HEK293 (cell line): ENCODE results near the gene LARGE1.

Source experiments
- CTCF ChIA-PET: fragments of 350-600 bp; formaldehyde crosslinking; extraction: SDS; loops from one replicate; lab custom pipeline; 2021; ENCODE audit warnings: antibody characterized with exemption; lab: Yijun Ruan, JAX
- POLR2A ChIA-PET: fragments of 300-600 bp; formaldehyde crosslinking; extraction: SDS; loops from one replicate; lab custom pipeline; 2020; ENCODE audit warnings: antibody characterized with exemption, inconsistent platforms; lab: Yijun Ruan, JAX
- H3K27ac ChIP-seq: fragments of 200-500 bp; sonication (Bioruptor generic); 2 replicates; pipeline ENCODE4 v1.5.1; 2014; ENCODE audit warnings: low read depth, low read length, control low read depth, inconsistent platforms; ENCODE audit errors: extremely low read depth
- H3K36me3 ChIP-seq, 2 experiments: fragments of 200-500 bp in 1 of 2; sonication (Bioruptor generic) in 1 of 2; 1 replicate in 1 of 2; 2 replicates in 1 of 2; pipeline ENCODE4 v1.5.1; 2014 to 2017; ENCODE audit warnings: inconsistent platforms in 2 of 2, low read length in 2 of 2; ENCODE audit not compliant: control insufficient read depth in 2 of 2, insufficient read depth in 1 of 2
- H3K4me1 ChIP-seq: fragments of 200-500 bp; sonication (Bioruptor generic); 2 replicates; pipeline ENCODE4 v1.5.1; 2014; ENCODE audit warnings: mild to moderate bottlenecking, low read length, inconsistent platforms; ENCODE audit not compliant: control insufficient read depth, insufficient read depth
- H3K4me3 ChIP-seq: 2 replicates; pipeline ENCODE4 v1.5.1; 2011; ENCODE audit warnings: low read depth, mild to moderate bottlenecking, control low read depth, low read length, moderate library complexity
- H3K9me3 ChIP-seq: fragments of 200-500 bp; sonication (Bioruptor generic); 2 replicates; pipeline ENCODE4 v1.5.1; 2014; ENCODE audit warnings: low read depth, low read length, inconsistent platforms; ENCODE audit not compliant: control insufficient read depth, insufficient read depth
- EGR2 ChIP-seq: fragments of 450-650 bp; formaldehyde crosslinking; IDR thresholded peaks from 2 replicates; pipeline ENCODE4 v1.5.1; 2016; ENCODE audit warnings: low read depth, missing biosample characterization, missing genetic modification characterization
- FEZF1 ChIP-seq: fragments of 450-650 bp; formaldehyde crosslinking; IDR thresholded peaks from 2 replicates; pipeline ENCODE4 v1.5.1; 2016; ENCODE audit warnings: missing biosample characterization, missing genetic modification characterization
- GLI2 ChIP-seq: fragments of 450-650 bp; formaldehyde crosslinking; IDR thresholded peaks from 2 replicates; pipeline ENCODE4; 2017; ENCODE audit warnings: missing biosample characterization, missing genetic modification characterization, low read depth, borderline replicate concordance
- GLI4 ChIP-seq: fragments of 450-650 bp; formaldehyde crosslinking; IDR thresholded peaks from 2 replicates; pipeline ENCODE4 v1.5.1; 2016; ENCODE audit warnings: missing biosample characterization, missing genetic modification characterization
- GLIS1 ChIP-seq: fragments of 450-650 bp; formaldehyde crosslinking; IDR thresholded peaks from 2 replicates; pipeline ENCODE4 v1.5.1; 2016; ENCODE audit warnings: missing biosample characterization, missing genetic modification characterization
- HOXC10 ChIP-seq: sonication (generic); formaldehyde crosslinking; IDR thresholded peaks from 2 replicates; pipeline ENCODE4 v1.8.1; 2023; ENCODE audit warnings: mild to moderate bottlenecking, missing genetic modification reagents
- HOXD13 ChIP-seq: sonication (generic); formaldehyde crosslinking; IDR thresholded peaks from 2 replicates; pipeline ENCODE4 v1.8.0; 2022; ENCODE audit warnings: missing genetic modification reagents, borderline replicate concordance
- KLF1 ChIP-seq: fragments of 450-650 bp; formaldehyde crosslinking; IDR thresholded peaks from 2 replicates; pipeline ENCODE4 v1.5.1; 2016; ENCODE audit warnings: missing biosample characterization, missing genetic modification characterization
- MEIS1 ChIP-seq: sonication (generic); formaldehyde crosslinking; IDR thresholded peaks from 2 replicates; pipeline ENCODE4 v1.8.1; 2022; ENCODE audit warnings: missing genetic modification reagents, mild to moderate bottlenecking, borderline replicate concordance
- OSR2 ChIP-seq: fragments of 450-650 bp; formaldehyde crosslinking; IDR thresholded peaks from 2 replicates; pipeline ENCODE4 v1.5.1; 2016; ENCODE audit warnings: missing biosample characterization, missing genetic modification characterization
- SP7 ChIP-seq: fragments of 450-650 bp; formaldehyde crosslinking; IDR thresholded peaks from 2 replicates; pipeline ENCODE4 v1.5.1; 2016; ENCODE audit warnings: missing biosample characterization, missing genetic modification characterization
- TCF7L2 ChIP-seq: IDR thresholded peaks from 2 replicates; pipeline ENCODE4 v1.6.1; 2011; ENCODE audit warnings: low read depth, mild to moderate bottlenecking, inconsistent platforms, low read length, moderate library complexity, borderline replicate concordance
- ZBTB8A ChIP-seq: fragments of 450-650 bp; formaldehyde crosslinking; IDR thresholded peaks from 2 replicates; pipeline ENCODE4 v1.5.1; 2016; ENCODE audit warnings: missing biosample characterization, missing genetic modification characterization
- ZFHX2 ChIP-seq: fragments of 450-650 bp; formaldehyde crosslinking; conservative IDR thresholded peaks from 2 replicates; pipeline ENCODE4 v1.5.1; 2016; ENCODE audit warnings: missing biosample characterization, missing genetic modification characterization
- ZFP37 ChIP-seq: fragments of 450-650 bp; formaldehyde crosslinking; IDR thresholded peaks from 2 replicates; pipeline ENCODE4 v1.5.1; 2016; ENCODE audit warnings: missing biosample characterization, missing genetic modification characterization
- ZNF133 ChIP-seq: fragments of 450-650 bp; formaldehyde crosslinking; IDR thresholded peaks from 2 replicates; pipeline ENCODE4 v1.5.1; 2016; ENCODE audit warnings: missing biosample characterization, missing genetic modification characterization
- ZNF140 ChIP-seq: fragments of 450-650 bp; formaldehyde crosslinking; IDR thresholded peaks from 2 replicates; pipeline ENCODE4 v1.5.1; 2016; ENCODE audit warnings: missing biosample characterization, missing genetic modification characterization
- ZNF174 ChIP-seq: fragments of 450-650 bp; formaldehyde crosslinking; IDR thresholded peaks from 2 replicates; pipeline ENCODE4 v1.5.0; 2017; ENCODE audit warnings: missing biosample characterization, mild to moderate bottlenecking, missing genetic modification characterization
- ZNF239 ChIP-seq: fragments of 450-650 bp; formaldehyde crosslinking; IDR thresholded peaks from 2 replicates; pipeline ENCODE4 v1.5.1; 2016; ENCODE audit warnings: missing biosample characterization, missing genetic modification characterization
- ZNF350 ChIP-seq: fragments of 450-650 bp; formaldehyde crosslinking; IDR thresholded peaks from 2 replicates; pipeline ENCODE4 v1.5.0; 2017; ENCODE audit warnings: missing biosample characterization, mild to moderate bottlenecking, missing genetic modification characterization
- ZNF521 ChIP-seq: fragments of 450-650 bp; formaldehyde crosslinking; IDR thresholded peaks from 2 replicates; pipeline ENCODE4 v1.5.1; 2017; ENCODE audit warnings: missing biosample characterization, mild to moderate bottlenecking, missing genetic modification characterization
- ZNF561 ChIP-seq: fragments of 450-650 bp; IDR thresholded peaks from 2 replicates; pipeline ENCODE4 v1.5.1; 2018; ENCODE audit warnings: missing biosample characterization, missing genetic modification characterization, borderline replicate concordance
- ZNF624 ChIP-seq: fragments of 450-650 bp; formaldehyde crosslinking; IDR thresholded peaks from 2 replicates; pipeline ENCODE4 v1.5.1; 2017; ENCODE audit warnings: missing biosample characterization, missing genetic modification characterization
- ZNF626 ChIP-seq: fragments of 450-650 bp; sonication (Bioruptor Pico); formaldehyde crosslinking; IDR thresholded peaks from 2 replicates; pipeline ENCODE4 v1.5.1; 2018; ENCODE audit warnings: missing biosample characterization, missing genetic modification characterization, inconsistent platforms
- ZNF664 ChIP-seq: fragments of 450-650 bp; formaldehyde crosslinking; IDR thresholded peaks from 2 replicates; pipeline ENCODE4 v1.5.1; 2016; ENCODE audit warnings: missing biosample characterization, missing genetic modification characterization
- ZNF677 ChIP-seq: fragments of 450-650 bp; IDR thresholded peaks from 2 replicates; pipeline ENCODE4 v1.5.0; 2018; ENCODE audit warnings: missing biosample characterization, mild to moderate bottlenecking, missing genetic modification characterization, moderate library complexity
- ZNF777 ChIP-seq: fragments of 450-650 bp; formaldehyde crosslinking; IDR thresholded peaks from 2 replicates; pipeline ENCODE4 v1.5.1; 2017; ENCODE audit warnings: missing biosample characterization, missing genetic modification characterization, borderline replicate concordance
- ZNF792 ChIP-seq: fragments of 450-650 bp; formaldehyde crosslinking; IDR thresholded peaks from 2 replicates; pipeline ENCODE4 v1.5.1; 2016; ENCODE audit warnings: missing biosample characterization, missing genetic modification characterization
- TF ChIP-seq, protein P1 (sequence below): fragments of 450-650 bp; formaldehyde crosslinking; IDR thresholded peaks from 2 replicates; pipeline ENCODE4 v1.5.1; 2016; ENCODE audit warnings: missing biosample characterization, missing genetic modification characterization, borderline replicate concordance
- TF ChIP-seq, protein P2 (sequence below): fragments of 450-650 bp; formaldehyde crosslinking; IDR thresholded peaks from 2 replicates; pipeline ENCODE4; 2016; ENCODE audit warnings: missing biosample characterization, missing genetic modification characterization
- TF ChIP-seq, protein P3 (sequence below): fragments of 450-650 bp; formaldehyde crosslinking; IDR thresholded peaks from 2 replicates; pipeline ENCODE4 v1.5.1; 2016; ENCODE audit warnings: missing biosample characterization, missing genetic modification characterization

LARGE1 gene

GRCh38 chr22:33415401-33415800 is 504.9 kb downstream of the LARGE1 start:
- no peak overlapping the region for H3K4me3 ChIP-seq
- POLR2A ChIA-PET, result no interaction called here
- H3K27ac ChIP-seq, result no peak overlapping the region
- CTCF ChIA-PET, result no interaction called here
- no peaks in the 10 kb centered on the region for H3K4me1 ChIP-seq
- no peaks in the 10 kb centered on the region for H3K36me3 ChIP-seq
- TF ChIP-seq KLF1 (tag by site-specific recombination) (no peak), ZNF561 (no peak), GLIS1 (no peak), ZNF133 (tag by site-specific recombination) (no peak), SP7 (tag by site-specific recombination) (no peak), ZFHX2 (no peak), GLI4 (tag by site-specific recombination) (no peak), GLI2 (tag by site-specific recombination) (no peak), EGR2 (no peak), ZNF792 (tag by site-specific recombination) (no peak), ZFP37 (no peak), ZNF521 (tag by site-specific recombination) (no peak), OSR2 (tag by site-specific recombination) (no peak), TCF7L2 (no peak), ZNF626 (tag by site-specific recombination) (no peak), ZNF140 (no peak), ZNF624 (no peak), HOXD13 (CRISPR knock-in tag) (no peak)
- TF ChIP-seq, protein P1, sequence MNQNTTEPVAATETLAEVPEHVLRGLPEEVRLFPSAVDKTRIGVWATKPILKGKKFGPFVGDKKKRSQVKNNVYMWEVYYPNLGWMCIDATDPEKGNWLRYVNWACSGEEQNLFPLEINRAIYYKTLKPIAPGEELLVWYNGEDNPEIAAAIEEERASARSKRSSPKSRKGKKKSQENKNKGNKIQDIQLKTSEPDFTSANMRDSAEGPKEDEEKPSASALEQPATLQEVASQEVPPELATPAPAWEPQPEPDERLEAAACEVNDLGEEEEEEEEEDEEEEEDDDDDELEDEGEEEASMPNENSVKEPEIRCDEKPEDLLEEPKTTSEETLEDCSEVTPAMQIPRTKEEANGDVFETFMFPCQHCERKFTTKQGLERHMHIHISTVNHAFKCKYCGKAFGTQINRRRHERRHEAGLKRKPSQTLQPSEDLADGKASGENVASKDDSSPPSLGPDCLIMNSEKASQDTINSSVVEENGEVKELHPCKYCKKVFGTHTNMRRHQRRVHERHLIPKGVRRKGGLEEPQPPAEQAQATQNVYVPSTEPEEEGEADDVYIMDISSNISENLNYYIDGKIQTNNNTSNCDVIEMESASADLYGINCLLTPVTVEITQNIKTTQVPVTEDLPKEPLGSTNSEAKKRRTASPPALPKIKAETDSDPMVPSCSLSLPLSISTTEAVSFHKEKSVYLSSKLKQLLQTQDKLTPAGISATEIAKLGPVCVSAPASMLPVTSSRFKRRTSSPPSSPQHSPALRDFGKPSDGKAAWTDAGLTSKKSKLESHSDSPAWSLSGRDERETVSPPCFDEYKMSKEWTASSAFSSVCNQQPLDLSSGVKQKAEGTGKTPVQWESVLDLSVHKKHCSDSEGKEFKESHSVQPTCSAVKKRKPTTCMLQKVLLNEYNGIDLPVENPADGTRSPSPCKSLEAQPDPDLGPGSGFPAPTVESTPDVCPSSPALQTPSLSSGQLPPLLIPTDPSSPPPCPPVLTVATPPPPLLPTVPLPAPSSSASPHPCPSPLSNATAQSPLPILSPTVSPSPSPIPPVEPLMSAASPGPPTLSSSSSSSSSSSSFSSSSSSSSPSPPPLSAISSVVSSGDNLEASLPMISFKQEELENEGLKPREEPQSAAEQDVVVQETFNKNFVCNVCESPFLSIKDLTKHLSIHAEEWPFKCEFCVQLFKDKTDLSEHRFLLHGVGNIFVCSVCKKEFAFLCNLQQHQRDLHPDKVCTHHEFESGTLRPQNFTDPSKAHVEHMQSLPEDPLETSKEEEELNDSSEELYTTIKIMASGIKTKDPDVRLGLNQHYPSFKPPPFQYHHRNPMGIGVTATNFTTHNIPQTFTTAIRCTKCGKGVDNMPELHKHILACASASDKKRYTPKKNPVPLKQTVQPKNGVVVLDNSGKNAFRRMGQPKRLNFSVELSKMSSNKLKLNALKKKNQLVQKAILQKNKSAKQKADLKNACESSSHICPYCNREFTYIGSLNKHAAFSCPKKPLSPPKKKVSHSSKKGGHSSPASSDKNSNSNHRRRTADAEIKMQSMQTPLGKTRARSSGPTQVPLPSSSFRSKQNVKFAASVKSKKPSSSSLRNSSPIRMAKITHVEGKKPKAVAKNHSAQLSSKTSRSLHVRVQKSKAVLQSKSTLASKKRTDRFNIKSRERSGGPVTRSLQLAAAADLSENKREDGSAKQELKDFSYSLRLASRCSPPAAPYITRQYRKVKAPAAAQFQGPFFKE, result no peak
- H3K9me3 ChIP-seq, result no peaks in the 10 kb centered on the region

GRCh38 chr22:33409079-33409478 is 511.2 kb downstream of the LARGE1 start:
- Histone ChIP-seq H3K9me3 (no peaks in the 10 kb centered on the region), H3K36me3 (no peaks in the 10 kb centered on the region), H3K4me3 (no peak overlapping the region), H3K4me1 (no peaks in the 10 kb centered on the region), H3K27ac (no peak overlapping the region)
- POLR2A ChIA-PET, result no interaction called here
- CTCF ChIA-PET, result no interaction called here
- TF ChIP-seq MEIS1 (CRISPR knock-in tag), result no peak
- TF ChIP-seq ZNF350 (tag by site-specific recombination), result no peak
- TF ChIP-seq ZNF677 (tag by site-specific recombination), result no peak
- TF ChIP-seq ZBTB8A (tag by site-specific recombination), result no peak
- TF ChIP-seq ZNF174 (tag by site-specific recombination), result no peak
- no peak for TF ChIP-seq FEZF1 (tag by site-specific recombination)
- TF ChIP-seq HOXC10 (CRISPR knock-in tag), result no peak
- TF ChIP-seq ZNF777 (tag by site-specific recombination), result no peak
- TF ChIP-seq ZNF664 (tag by site-specific recombination), result no peak
- no peak for TF ChIP-seq ZNF239
- TF ChIP-seq, protein P2, sequence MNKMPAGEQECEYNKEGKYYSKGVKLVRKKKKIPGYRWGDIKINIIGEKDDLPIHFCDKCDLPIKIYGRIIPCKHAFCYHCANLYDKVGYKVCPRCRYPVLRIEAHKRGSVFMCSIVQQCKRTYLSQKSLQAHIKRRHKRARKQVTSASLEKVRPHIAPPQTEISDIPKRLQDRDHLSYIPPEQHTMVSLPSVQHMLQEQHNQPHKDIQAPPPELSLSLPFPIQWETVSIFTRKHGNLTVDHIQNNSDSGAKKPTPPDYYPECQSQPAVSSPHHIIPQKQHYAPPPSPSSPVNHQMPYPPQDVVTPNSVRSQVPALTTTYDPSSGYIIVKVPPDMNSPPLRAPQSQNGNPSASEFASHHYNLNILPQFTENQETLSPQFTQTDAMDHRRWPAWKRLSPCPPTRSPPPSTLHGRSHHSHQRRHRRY (tag by site-specific recombination), result no peak
- TF ChIP-seq, protein P3, sequence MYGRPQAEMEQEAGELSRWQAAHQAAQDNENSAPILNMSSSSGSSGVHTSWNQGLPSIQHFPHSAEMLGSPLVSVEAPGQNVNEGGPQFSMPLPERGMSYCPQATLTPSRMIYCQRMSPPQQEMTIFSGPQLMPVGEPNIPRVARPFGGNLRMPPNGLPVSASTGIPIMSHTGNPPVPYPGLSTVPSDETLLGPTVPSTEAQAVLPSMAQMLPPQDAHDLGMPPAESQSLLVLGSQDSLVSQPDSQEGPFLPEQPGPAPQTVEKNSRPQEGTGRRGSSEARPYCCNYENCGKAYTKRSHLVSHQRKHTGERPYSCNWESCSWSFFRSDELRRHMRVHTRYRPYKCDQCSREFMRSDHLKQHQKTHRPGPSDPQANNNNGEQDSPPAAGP (tag by site-specific recombination), result no peak
